Measurements from ENCODE around the gene GFOD1.
"Not testable (repeated sequence)": the region's sequence is repeated elsewhere in the genome, so short reads cannot be mapped to it uniquely, and the experiment has no call there.

Gene GFOD1

GRCh38 chr6:13463328-13463717 is 24.1 kb downstream of the GFOD1 start:
- no peak for DNase-seq

DNA sequence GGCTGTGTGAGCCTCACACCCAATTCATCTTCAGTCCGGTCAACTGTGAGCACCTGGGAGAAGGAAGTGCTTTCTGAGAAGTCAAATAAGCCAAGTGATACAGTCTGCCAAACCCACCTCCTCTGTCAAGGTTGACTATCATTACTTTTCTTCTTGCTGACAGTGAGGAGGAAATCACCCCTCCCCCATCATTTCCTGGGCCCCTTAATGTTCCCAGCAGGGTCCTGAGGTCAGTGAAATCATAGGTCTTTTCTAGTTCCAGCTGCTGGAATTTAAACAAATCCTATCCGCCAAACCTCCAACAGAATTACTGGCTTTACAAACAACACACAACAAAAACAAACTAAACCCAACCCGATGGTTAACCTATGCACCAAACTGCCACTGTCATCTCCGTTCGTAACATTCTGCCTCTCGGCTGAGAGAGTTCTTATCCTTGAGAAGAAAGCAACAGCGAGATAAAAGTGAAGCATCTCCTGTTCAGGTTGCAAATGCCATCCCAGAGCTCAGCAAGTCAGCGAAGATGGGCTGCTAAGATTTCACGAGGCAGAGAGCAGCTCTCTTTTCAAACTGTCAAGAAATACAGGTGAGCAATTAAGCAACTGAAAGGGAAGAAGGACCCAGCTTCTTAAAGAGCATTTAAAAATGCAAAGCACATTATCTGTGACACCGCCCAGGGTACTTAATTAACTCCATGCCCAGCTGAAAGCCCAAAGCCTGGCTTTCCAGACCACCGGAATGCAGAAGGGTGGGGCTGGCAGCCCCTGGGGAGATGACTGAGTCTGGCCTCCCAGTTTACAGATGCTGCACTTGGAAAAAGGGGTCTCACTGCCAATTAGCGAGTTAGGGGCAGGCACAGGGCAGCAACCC is 24.7 kb downstream of the GFOD1 start:
- no peak for DNase-seq

GRCh38 chr6:13461805-13462204 is 25.6 kb downstream of the GFOD1 start:
- no peak for DNase-seq

GRCh38 chr6:13461307-13461706 is 26.1 kb downstream of the GFOD1 start:
- no peak for DNase-seq

GRCh38 chr6:13460289-13460688 is 27.1 kb downstream of the GFOD1 start:
- DNase-seq, result not testable (repeated sequence)

- no peak for DNase-seq
Observed at GRCh38 chr6:13457577-13457976, 29.8 kb downstream of the GFOD1 start.

GRCh38 chr6:13455552-13455966 is 31.8 kb downstream of the GFOD1 start:
- DNase-seq, result no peak

DNA sequence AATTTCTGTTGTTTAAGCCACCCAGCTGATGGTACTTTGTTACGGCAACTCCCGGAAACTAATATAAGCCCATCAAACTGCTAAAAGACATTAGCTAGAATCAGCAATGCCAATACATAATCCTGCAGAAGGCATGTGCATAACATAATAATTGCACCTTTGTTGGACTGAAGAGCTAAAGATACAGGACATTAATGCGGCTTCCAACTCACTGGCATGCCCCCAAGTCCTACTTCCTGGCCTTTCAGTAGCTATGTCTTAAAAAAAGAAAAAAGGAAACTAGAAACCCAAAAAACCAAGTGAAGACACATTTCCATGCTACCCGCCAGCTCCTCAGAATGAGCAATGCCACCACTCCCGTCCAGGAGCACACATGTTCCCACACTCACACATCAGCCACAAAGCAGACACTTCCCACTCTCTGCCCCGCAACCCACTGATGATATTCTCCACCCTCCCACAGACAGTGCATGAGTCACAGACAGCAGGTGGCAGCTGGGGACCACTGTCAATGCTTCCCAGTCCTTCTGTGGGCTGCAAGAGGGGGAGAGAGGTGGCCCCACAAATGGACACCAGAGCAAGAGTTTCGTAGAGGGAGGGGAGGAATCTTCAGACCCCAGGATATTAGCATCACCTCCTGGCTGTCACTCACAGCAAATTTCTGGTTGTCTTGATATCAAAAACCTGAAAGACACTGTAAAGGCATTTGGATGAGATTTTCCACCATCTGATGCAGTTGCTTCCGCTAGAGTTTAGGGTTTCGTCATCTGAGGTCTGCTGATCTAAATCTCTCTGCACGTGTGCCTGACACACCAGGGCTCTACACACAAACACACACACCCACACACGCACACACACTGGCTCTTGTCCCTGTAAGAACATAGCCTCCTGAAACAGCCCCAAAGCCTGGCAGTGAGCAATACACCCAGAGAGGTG is 32.8 kb downstream of the GFOD1 start:
- DNase-seq, result no peak

DNA sequence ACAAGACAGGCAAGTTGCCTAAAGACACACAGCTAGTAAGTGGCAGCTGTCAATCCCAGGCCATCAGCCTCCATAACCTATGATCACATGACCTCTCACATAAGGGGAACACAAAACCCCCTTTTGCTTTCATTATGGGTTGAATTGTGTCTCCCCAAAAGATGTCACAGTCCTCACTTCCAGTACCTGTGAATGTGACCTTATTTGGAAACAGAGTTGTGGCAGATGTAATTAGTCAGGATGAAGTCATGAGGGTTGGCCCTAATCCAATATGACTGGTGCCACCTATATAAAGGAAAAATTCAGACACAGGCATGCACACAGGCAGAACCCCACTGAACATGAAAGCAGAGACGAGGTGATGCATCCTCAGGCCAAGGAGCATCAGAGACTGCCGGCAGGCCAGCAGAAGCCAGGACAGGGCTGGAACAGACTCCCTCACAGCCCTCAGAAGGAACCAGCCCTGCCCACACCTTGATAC is 33.6 kb downstream of the GFOD1 start:
- DNase-seq, result peak; percentile 55

DNA sequence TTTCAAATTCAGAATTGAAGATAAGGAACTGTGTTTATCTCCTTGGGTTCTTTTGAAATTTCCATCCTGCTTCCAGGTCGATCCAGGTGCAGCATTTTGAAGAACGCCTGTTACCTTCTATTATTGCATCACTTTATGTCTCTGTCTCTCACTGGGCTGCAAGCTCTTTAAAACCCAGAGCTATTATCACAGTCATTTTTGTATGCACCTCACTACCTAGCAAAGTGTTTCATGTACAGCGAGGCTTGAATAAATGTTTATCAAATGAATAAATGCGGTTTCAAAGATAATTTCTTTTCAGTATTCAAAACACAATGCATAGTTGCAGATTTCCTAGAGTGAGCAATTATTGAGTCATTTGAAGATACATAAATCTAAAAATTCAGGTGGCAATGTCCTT is 34.2 kb downstream of the GFOD1 start:
- no peak for DNase-seq

DNA sequence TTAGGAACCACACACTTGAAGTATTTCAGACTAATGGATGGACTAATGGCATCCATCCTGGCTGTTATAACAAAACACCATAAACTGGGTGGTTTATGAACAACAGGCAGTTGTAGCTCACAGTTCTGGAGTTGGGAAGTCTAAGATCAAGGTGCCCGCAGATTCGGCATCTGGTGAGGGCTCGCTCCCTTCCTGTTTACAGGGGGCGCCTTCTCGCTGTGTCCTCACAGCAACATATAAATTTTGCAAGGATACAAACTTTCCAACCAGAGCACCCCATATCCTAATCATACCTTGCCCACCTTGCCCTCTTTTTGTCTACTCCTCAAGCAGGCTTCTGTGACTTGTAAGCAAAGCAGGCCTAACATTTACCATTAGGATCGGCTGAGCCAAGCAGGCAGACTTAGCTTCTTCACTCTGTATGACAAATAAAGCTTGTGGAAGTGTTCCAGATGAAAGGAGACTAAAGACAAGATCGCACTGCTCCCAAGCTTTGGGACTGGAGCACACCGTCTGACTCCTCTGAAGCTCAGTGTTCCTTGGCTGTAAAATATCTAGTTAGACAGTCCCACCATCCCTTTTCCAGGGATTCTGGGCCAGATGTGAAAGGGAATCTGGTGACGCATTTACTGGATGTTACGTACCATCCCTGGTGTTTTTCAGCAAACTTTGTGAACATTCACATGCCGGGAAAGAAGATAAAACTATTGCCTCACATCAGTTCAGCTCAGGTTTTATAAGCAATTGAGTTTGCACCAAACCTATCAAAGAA is 34.9 kb downstream of the GFOD1 start:
- no peak for DNase-seq

- DNase-seq, result no peak
Observed at GRCh38 chr6:13451181-13451895, 36.1 kb downstream of the GFOD1 start.

GRCh38 chr6:13450628-13451027 is 36.8 kb downstream of the GFOD1 start:
- DNase-seq, result no peak

DNA sequence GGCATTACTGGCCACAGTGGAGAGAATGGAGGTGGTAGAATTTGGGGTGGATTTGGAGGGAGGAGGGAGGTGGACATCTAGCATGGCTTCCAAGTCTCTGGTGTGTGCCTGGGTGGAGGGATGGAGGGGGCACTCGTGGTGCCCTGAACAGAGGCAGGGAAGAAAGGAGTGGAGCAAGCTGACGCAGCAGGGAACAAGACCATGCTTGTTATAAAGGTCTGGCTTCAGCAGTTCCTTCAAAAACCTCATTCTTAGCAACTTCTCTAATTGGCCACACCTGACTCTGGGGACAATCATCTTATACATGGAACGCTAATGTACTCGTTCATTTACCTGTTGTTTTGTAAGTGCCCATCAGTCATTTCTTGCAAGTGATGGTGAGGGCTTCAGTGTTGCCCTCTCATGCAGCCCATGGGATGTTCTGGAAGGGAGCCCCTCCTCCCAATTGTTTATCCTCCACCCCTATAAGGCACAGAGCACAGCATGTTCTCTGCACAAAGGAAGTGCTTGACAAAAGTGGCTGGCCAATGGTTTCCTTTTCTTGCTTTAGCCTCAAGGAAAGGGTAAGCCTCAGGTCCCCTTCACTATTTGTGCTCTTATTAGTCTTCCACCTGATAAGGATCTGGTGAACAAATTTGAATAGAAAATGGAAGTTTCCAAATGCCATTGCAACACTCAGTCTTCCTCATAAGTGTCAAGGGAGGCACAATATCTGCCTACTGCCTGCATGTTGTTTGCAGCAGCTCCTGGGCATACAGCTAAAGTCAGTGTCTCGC is 39.3 kb downstream of the GFOD1 start:
- DNase-seq, result no peak

GRCh38 chr6:13446381-13446780 is 41.0 kb downstream of the GFOD1 start:
- DNase-seq, result no peak

DNA sequence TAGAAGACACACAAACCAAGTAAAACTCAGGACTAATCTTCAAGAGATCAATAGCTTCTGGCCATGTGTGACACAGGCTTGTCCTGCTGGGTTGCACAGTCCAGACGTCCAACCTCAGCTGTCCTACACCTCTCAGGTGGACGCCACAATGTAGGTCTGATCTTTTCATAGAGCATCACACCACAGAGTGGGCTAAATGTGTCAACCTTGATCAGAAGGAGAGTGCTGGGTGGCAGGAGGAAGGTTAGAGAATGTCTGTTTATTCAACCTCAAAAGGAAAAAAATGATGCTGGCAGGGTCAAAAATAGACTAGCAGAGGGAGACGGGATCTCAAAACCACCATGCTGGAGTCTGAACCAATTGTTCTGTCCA is 41.7 kb downstream of the GFOD1 start:
- no peak for DNase-seq

DNA sequence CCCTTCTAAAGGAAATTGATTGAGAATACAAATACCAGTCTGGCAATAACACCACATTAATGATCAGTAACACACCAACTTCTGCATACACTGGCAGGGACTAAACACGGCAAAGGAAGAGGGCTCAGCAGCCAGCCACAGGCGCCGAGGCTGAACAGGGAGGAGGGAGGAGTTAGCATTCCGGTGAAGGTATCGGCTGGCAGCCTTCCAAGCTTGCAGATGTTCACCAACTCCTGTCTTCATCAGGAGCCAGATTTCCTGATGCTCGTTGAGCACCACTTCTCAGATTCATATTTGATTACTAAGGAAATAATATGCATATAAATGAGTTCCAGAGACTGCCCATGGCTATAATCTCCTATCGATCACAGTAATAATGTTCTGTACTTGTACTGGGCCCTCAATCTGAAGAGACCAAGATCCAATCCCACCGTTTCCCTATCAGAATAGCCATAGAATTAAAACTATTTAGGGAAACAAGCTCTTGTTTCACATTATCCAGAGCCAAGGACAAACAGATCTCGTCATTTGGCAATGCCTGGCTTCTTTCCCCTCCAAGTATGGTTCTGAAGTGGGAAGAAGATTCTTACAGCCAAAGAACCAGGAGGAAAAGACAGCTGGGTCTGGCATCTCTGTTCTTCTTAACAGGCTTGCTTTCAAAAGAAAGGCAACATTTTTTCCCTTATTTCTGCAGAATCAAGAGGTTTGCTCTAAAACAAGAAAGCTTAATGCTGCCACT is 42.2 kb downstream of the GFOD1 start:
- DNase-seq, result peak; percentile 90

- DNase-seq, result no peak
Observed at GRCh38 chr6:13444604-13445003, 42.8 kb downstream of the GFOD1 start.

DNA sequence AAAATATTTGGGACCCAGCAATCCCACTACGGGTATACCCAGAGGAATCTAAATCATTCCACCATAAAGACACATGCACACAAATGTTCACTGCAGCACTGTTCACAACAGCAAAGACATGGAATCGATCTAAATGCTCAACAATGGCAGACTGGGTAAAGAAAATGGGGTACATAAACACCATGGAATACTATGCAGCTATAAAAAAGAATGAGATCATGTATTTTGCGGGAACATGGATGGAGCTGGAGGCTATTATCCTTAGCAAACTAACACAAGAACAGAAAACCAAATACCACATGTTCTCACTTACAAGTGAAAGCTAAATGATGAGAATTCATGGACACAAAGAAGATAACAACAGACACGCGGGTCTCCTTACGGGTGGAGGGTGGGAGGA is 43.4 kb downstream of the GFOD1 start:
- not testable (repeated sequence) for DNase-seq

DNA sequence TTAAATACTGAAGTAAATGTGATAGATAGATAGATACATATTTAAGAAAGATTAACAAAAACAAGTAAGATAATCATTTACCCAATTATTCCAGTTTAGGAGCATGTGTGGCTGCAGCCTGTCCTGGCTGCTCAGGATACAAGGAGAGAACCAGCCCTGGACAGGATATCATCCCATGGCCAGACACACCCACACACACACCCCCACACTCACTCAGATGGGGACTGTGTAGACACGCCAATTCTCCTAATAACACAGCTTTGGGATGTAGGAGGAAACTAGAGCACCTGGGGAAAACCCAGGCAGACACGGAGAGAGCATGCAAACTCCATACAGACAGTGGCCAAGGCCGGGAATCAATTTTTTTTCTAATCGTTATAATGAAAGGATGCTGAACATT is 45.6 kb downstream of the GFOD1 start:
- DNase-seq, result no peak

GRCh38 chr6:13439644-13440043 is 47.8 kb downstream of the GFOD1 start:
- DNase-seq, result no peak

All from NCI-H1694 (cell line).